K562 (cell line): ENCODE data around the gene LMTK2. TPM values are rescaled to one million over a fixed set of nuclear protein-coding genes. Genes with fewer than 3 reads are reported as not detected.

ENCODE experiments used
- ATAC-seq: fragments of 200-7000 bp; cut with Tn5 transposase; 3 replicates; pipeline ENCODE4 v1.9.1; 2020; ENCODE audit warnings: moderate library complexity
- BruUV-seq: library from RNA; stranded (reverse); fragments of 400-500 nt; replicated peaks from 2 replicates; lab custom pipeline; 2021; lab: Mats Ljungman, UMichigan
- CTCF ChIA-PET: fragments of 300-600 bp; formaldehyde crosslinking; extraction: SDS; loops from one replicate; lab custom pipeline; 2021; ENCODE audit warnings: low intra/inter-chr PET ratio; lab: Yijun Ruan, JAX
- POLR2A ChIA-PET: fragments of 300-600, 350-650 bp; sonication (Branson Sonifier 250); formaldehyde crosslinking; extraction: SDS; loops from one replicate; lab custom pipeline; 2021; ENCODE audit warnings: antibody characterized with exemption, inconsistent platforms; lab: Yijun Ruan, JAX
- DNase-seq, 4 experiments: peaks; one replicate each; pipeline versions ENCODE4 v3.0.0 to v3.0.0-alpha.2; 2011 to 2018; ENCODE audit warnings: low spot score in 3 of 4, mixed read lengths in 3 of 4; ENCODE audit errors: extremely low read depth in 1 of 4
- FAIRE-seq: peaks from 2 replicates; lab custom pipeline; 2011; peaks lifted over from hg19 to GRCh38; lab: Jason Lieb, UNC
- H2AFZ ChIP-seq: 2 replicates; pipeline ENCODE4 v1.6.0; 2011; ENCODE audit warnings: low read depth, low read length, control low read depth, inconsistent platforms
- H3K27ac ChIP-seq: fragments of 200-600 bp; 3 replicates; pipeline ENCODE4 v1.8.0; 2011; ENCODE audit warnings: low read depth, mild to moderate bottlenecking, control low read depth, inconsistent platforms, low read length, moderate library complexity, mixed read lengths; ENCODE audit errors: extremely low read depth
- H3K27me3 ChIP-seq, 2 experiments: fragments of 300-600 bp in 1 of 2; 2 replicates in 1 of 2; 3 replicates in 1 of 2; pipeline versions ENCODE4 v1.6.0 to v1.8.0; 2011; ENCODE audit warnings: inconsistent platforms in 2 of 2, low read length in 2 of 2, mild to moderate bottlenecking in 1 of 2, mixed read lengths in 1 of 2, moderate library complexity in 1 of 2; ENCODE audit not compliant: control insufficient read depth in 2 of 2, insufficient read depth in 2 of 2
- H3K36me3 ChIP-seq: fragments of 300-600 bp; 3 replicates; pipeline ENCODE4 v1.8.0; 2011; ENCODE audit warnings: mild to moderate bottlenecking, low read length, inconsistent platforms; ENCODE audit not compliant: control insufficient read depth, insufficient read depth
- H3K4me1 ChIP-seq, 2 experiments: fragments of 200-600 bp in 1 of 2; replicated peaks in 1 of 2; 2 replicates in 1 of 2; 3 replicates in 1 of 2; pipeline versions ENCODE4 v1.5.1 to v1.8.0; 2011; ENCODE audit warnings: inconsistent platforms in 2 of 2, low read length in 2 of 2, mild to moderate bottlenecking in 1 of 2, mixed read lengths in 1 of 2, moderate library complexity in 1 of 2; ENCODE audit not compliant: control insufficient read depth in 2 of 2, insufficient read depth in 2 of 2
- H3K4me2 ChIP-seq: 2 replicates; pipeline ENCODE4 v1.6.1; 2011; ENCODE audit warnings: low read length, control low read depth, inconsistent platforms, mixed read lengths; ENCODE audit not compliant: insufficient read depth
- H3K4me3 ChIP-seq: fragments of 200-600 bp; sonication (generic), shearing (Covaris generic); 2 replicates; pipeline ENCODE4 v1.5.1; 2016; ENCODE audit warnings: control low read depth, inconsistent platforms
- H3K79me2 ChIP-seq: fragments of 200-600 bp; 3 replicates; pipeline ENCODE4 v1.8.0; 2011; ENCODE audit warnings: low read length, inconsistent platforms; ENCODE audit not compliant: control insufficient read depth, insufficient read depth
- H3K9ac ChIP-seq, 2 experiments: 2 replicates each; pipeline versions ENCODE4 v1.6.0 to v1.6.1; 2011; ENCODE audit warnings: low read depth in 2 of 2, low read length in 2 of 2, control low read depth in 1 of 2, inconsistent platforms in 1 of 2, mild to moderate bottlenecking in 1 of 2, mixed read lengths in 1 of 2; ENCODE audit not compliant: insufficient read depth in 1 of 2
- H3K9me1 ChIP-seq: one replicate; pipeline ENCODE4 v1.6.0; 2011; ENCODE audit warnings: inconsistent platforms, mild to moderate bottlenecking, low read length, moderate library complexity; ENCODE audit not compliant: control insufficient read depth, insufficient read depth
- H3K9me3 ChIP-seq: replicated peaks from 2 replicates; pipeline ENCODE4 v1.5.1; 2011; ENCODE audit warnings: low read depth, low read length, inconsistent platforms; ENCODE audit not compliant: control insufficient read depth, insufficient read depth
- H4K20me1 ChIP-seq: replicated peaks from 2 replicates; pipeline ENCODE4 v1.6.1; 2011; ENCODE audit warnings: low read length, inconsistent platforms, mixed read lengths; ENCODE audit not compliant: control insufficient read depth, insufficient read depth
- ATF7 ChIP-seq: fragments of 450-650 bp; IDR thresholded peaks from 2 replicates; pipeline ENCODE4 v1.7.1; 2014; ENCODE audit warnings: mild to moderate bottlenecking, moderate library complexity
- DNMT1 ChIP-seq: fragments of 450-650 bp; IDR thresholded peaks from 2 replicates; pipeline ENCODE4 v1.6.1; 2016; ENCODE audit warnings: antibody characterized with exemption, mild to moderate bottlenecking
- FOXA1 ChIP-seq: fragments of 450-650 bp; IDR thresholded peaks from 2 replicates; pipeline ENCODE4 v1.6.1; 2016; ENCODE audit warnings: mild to moderate bottlenecking, borderline replicate concordance
- FOXP1 ChIP-seq: sonication (generic); formaldehyde crosslinking; IDR thresholded peaks from 2 replicates; pipeline ENCODE4 v1.8.0; 2022; ENCODE audit warnings: mild to moderate bottlenecking, missing genetic modification reagents
- MECOM ChIP-seq: fragments of 250-450 bp; sonication (Bioruptor Pico); IDR thresholded peaks from 2 replicates; pipeline ENCODE4 v1.8.0; 2022; ENCODE audit warnings: inconsistent platforms
- NCOA2 ChIP-seq, 2 experiments: fragments of 450-650 bp; IDR thresholded peaks; 2 replicates each; pipeline ENCODE4 v1.6.1; 2018; ENCODE audit warnings: mild to moderate bottlenecking in 2 of 2, moderate library complexity in 1 of 2; ENCODE audit not compliant: partially characterized antibody in 2 of 2
- POLR3G ChIP-seq: IDR thresholded peaks from 2 replicates; pipeline ENCODE4 v1.6.1; 2011; ENCODE audit not compliant: insufficient read length, insufficient replicate concordance; ENCODE audit errors: extremely low read depth
- SIN3B ChIP-seq: fragments of 450-650 bp; IDR thresholded peaks from 2 replicates; pipeline ENCODE4 v1.6.1; 2017; ENCODE audit warnings: low read depth, mild to moderate bottlenecking, moderate library complexity
- SMARCA5 ChIP-seq: fragments of 450-650 bp; IDR thresholded peaks from 2 replicates; pipeline ENCODE4 v1.6.1; 2016
- TBP ChIP-seq: optimal IDR thresholded peaks from 2 replicates; pipeline ENCODE3; 2011; ENCODE audit warnings: low read depth, low read length, improper control_type of control experiment
- U2AF2 ChIP-seq: fragments of 200-400 bp; formaldehyde crosslinking; optimal IDR thresholded peaks from 2 replicates; pipeline ENCODE3; 2017; ENCODE audit warnings: low read depth, mild to moderate bottlenecking, low read length
- YBX1 ChIP-seq: fragments of 450-650 bp; IDR thresholded peaks from 2 replicates; pipeline ENCODE4 v1.7.1; 2016; ENCODE audit warnings: mild to moderate bottlenecking
- ZNF512 ChIP-seq: IDR thresholded peaks from 2 replicates; pipeline ENCODE4 v1.6.1; 2016; ENCODE audit warnings: missing genetic modification characterization, missing compliant biosample characterization
- ZNF696 ChIP-seq: fragments of 250-450 bp; sonication (Bioruptor Pico); conservative IDR thresholded peaks from 2 replicates; pipeline ENCODE4 v1.4.0; 2020; ENCODE audit warnings: mild to moderate bottlenecking, moderate library complexity
- ZNF79 ChIP-seq: fragments of 250-450 bp; sonication (Bioruptor Pico); IDR thresholded peaks from 2 replicates; pipeline ENCODE4 v1.4.0; 2020; ENCODE audit warnings: low read depth, mild to moderate bottlenecking, moderate library complexity
- WGBS: fragments of 100-300 bp; shearing (Covaris generic); methylation state at CpG from one replicate; pipeline ENCODE4 v1.1.6; 2016; ENCODE audit warnings: low coverage, mixed read lengths; ENCODE audit not compliant: insufficient coverage; ENCODE audit errors: missing lambda C conversion rate; 5-methylcytosine and 5-hydroxymethylcytosine counted together
- in situ Hi-C: fragments of 300-500 bp; cut with MboI; formaldehyde crosslinking; loops from 4 replicates; pipeline ENCODE4 v1.15.0; 2018; ENCODE audit warnings: inconsistent platforms, mixed read lengths
- intact Hi-C: fragments of 100-400 bp; cut with micrococcal nuclease; formaldehyde crosslinking; loops from 2 replicates; pipeline ENCODE4 v1.14.2; 2022
- polyA plus RNA-seq, 8 experiments: library from polyadenylated mRNA; depleted of rRNA in 4 of 8; stranded (reverse) in 5 of 8; unstranded in 3 of 8; fragments of >200 nt; fragmentation: Nextera tagmentation in 2 of 8; fragmentation: Illumina TruSeq in 1 of 8; extraction: Ambion mirVana in 2 of 8; extraction: Trizol in 1 of 8; gene quantifications; 2 replicates each; pipeline versions ENCODE4 v1.2.1 to v1.2.3, GENCODE V29; 2011 to 2014; ENCODE audit warnings: inconsistent platforms in 1 of 8, missing spikeins in 1 of 8
- total RNA-seq, 7 experiments: library from RNA; depleted of rRNA in 6 of 7; stranded (reverse); fragments of >200 nt in 6 of 7; fragmentation: Illumina TruSeq in 2 of 7; extraction: Trizol in 2 of 7; gene quantifications; 2 replicates each; pipeline versions ENCODE4 v1.2.1 to v1.2.3, GENCODE V29; 2011 to 2021; ENCODE audit warnings: low replicate concordance in 1 of 7
- TF ChIP-seq, protein P1 (sequence below): sonication (generic); IDR thresholded peaks from 2 replicates; pipeline ENCODE4 v1.6.1; 2016

The LMTK2 gene
- total and polyA plus RNA-seq, 9 of the 15 experiments (the other 6 are each of a cell fraction or from before 2014, with no cell fraction given), result 0.78 to 16.4 (median 6.3) TPM

GRCh38 chr7:98256431-98256830 is 149.8 kb downstream of the LMTK2 start:
- no peak overlapping the region for H3K4me3 ChIP-seq
- H3K4me1 ChIP-seq, result peaks cover 0 to 28% of the 10 kb centered on the region in 2 experiments; a peak in 2 of 5 replicates
- DNase-seq, result no peak
- BruUV-seq, result no TSS peak
- H4K20me1 ChIP-seq, result no peaks in the 10 kb centered on the region
- no peak overlapping the region for H3K9ac ChIP-seq
- peaks cover 4% of the 10 kb centered on the region; the same call in 1 of the 3 replicates for H3K36me3 ChIP-seq
- TF ChIP-seq FOXA1 (no peak), DNMT1 (no peak), U2AF2 (no peak), ATF7 (no peak), SMARCA5 (no peak), POLR3G (no peak), TBP (no peak)
- TF ChIP-seq, all 486 proteins: peak for 0
- no peak overlapping the region for H2AFZ ChIP-seq
- no peaks in the 10 kb centered on the region for H3K27me3 ChIP-seq
- CTCF ChIA-PET, result no interaction called here
- intact Hi-C loops (no loop called here), in situ Hi-C loops (no loop called here)
- H3K9me3 ChIP-seq, result no peaks in the 10 kb centered on the region
- 97% methylated on average over 7 of the region's 7 CpGs for WGBS
- no peak overlapping the region for H3K4me2 ChIP-seq
- ATAC-seq, result no peak
- H3K27ac ChIP-seq, result no peak overlapping the region
- FAIRE-seq, result no peak
- POLR2A ChIA-PET, result interaction anchor here (0.8 kb wide), 1 partner anchor 173 kb away, joined by 3 read pairs; no protein-coding TSS in a partner anchor
- H3K79me2 ChIP-seq, result peaks cover 21% of the 10 kb centered on the region
- no peaks in the 10 kb centered on the region for H3K9me1 ChIP-seq

DNA sequence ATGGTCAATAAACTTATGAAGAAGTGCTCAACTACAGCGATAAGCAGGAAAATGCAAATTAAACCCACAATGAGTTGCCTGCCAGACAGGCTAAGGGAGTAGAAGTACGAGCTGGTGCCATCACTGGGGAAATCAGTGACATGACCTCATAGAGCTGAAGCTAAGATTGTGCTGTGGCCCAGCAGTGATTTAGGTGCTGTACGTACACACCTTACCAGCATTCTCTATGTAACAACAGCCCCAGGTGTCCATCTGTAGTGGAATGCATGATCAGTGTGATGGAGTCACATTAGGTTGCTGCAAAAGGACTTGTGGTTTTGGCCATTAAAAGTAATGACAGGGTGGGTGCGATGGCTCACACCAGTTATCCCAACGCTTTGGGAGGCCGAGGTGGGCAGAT is 151.0 kb downstream of the LMTK2 start:
- FAIRE-seq, result no peak
- intact Hi-C loops (no loop called here), in situ Hi-C loops (no loop called here)
- Histone ChIP-seq H3K9me1 (no peaks in the 10 kb centered on the region), H3K36me3 (peaks cover 4% of the 10 kb centered on the region; the same call in 1 of the 3 replicates), H2AFZ (no peak overlapping the region), H4K20me1 (no peaks in the 10 kb centered on the region), H3K9ac (no peak overlapping the region), H3K79me2 (peaks cover 15% of the 10 kb centered on the region), H3K27me3 (no peaks in the 10 kb centered on the region), H3K4me1 (peaks cover 0 to 16% of the 10 kb centered on the region in 2 experiments; a peak in 2 of 5 replicates), H3K27ac (no peak overlapping the region), H3K4me3 (no peak overlapping the region), H3K9me3 (no peaks in the 10 kb centered on the region), H3K4me2 (no peak overlapping the region)
- CTCF ChIA-PET, result no interaction called here
- POLR2A ChIA-PET, result no interaction called here
- 90% methylated on average over 5 of the region's 6 CpGs for WGBS
- no TSS peak for BruUV-seq
- DNase-seq, result no peak
- ATAC-seq, result no peak
- TF ChIP-seq NCOA2 (IDR thresholded peaks at IDR 0.05; ENCODE audit: partially characterized antibody in 2 of 2) (no peak), SIN3B (no peak), MECOM (CRISPR knock-in tag) (no peak), ZNF79 (CRISPR knock-in tag) (no peak), ZNF512 (tag) (no peak), ZNF696 (CRISPR knock-in tag) (no peak), FOXP1 (no peak), YBX1 (no peak)
- TF ChIP-seq, protein P1, sequence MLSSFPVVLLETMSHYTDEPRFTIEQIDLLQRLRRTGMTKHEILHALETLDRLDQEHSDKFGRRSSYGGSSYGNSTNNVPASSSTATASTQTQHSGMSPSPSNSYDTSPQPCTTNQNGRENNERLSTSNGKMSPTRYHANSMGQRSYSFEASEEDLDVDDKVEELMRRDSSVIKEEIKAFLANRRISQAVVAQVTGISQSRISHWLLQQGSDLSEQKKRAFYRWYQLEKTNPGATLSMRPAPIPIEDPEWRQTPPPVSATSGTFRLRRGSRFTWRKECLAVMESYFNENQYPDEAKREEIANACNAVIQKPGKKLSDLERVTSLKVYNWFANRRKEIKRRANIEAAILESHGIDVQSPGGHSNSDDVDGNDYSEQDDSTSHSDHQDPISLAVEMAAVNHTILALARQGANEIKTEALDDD, result no peak
